ENCODE measurements around the gene TLE1.
"Not testable (repeated sequence)": the region's sequence is repeated elsewhere in the genome, so short reads cannot be mapped to it uniquely, and the experiment has no call there.

The TLE1 gene

DNA sequence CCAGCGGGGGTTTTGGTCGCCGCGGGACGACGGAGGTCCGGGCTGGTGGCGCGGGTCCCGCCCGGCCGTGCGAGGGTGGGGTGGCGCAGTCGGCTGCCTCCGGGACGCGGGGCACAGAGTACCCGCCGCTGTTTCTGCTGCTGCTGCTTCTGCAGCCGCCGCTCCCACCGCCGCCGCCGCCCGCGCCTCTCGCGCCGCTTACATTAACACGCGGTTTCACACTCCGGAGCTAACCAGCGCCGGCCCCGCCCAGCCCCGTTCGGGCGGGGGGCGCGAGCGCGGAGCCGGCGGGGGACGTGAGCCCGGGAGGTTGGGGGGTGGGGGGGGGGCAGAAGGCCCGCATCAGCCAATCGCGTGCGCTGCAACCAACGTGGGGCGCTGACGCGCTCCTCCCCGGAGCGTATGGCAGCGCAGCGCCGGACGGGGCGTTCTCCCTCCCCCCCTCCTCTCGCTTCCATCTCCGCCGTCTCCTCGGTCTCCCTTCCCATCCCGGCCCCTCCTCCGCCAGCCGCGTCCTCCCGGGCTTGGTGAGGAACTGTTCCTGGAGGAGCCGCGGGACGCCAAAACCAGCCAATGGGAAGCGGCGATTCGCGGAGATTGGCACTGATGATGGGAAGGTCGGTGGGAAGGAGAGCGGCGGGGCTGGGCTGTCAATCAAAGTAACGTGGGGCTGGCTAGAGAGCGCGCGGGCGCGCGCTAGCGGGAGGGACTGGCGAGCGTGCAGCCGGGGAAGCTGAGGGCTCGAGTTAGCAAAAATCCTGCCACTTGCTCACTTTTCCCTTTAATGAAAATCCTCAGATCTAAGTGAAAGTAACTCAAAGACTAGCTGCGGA, at the start of gene TLE1:
TSS of gene TLE1 (minus strand) at position 205 of the 833 bp plus-strand sequence. CDS start 1,307 bp downstream, outside the sequence.
- peak; percentile 96 for DNase-seq (ENCODE audit: low read depth)

DNA sequence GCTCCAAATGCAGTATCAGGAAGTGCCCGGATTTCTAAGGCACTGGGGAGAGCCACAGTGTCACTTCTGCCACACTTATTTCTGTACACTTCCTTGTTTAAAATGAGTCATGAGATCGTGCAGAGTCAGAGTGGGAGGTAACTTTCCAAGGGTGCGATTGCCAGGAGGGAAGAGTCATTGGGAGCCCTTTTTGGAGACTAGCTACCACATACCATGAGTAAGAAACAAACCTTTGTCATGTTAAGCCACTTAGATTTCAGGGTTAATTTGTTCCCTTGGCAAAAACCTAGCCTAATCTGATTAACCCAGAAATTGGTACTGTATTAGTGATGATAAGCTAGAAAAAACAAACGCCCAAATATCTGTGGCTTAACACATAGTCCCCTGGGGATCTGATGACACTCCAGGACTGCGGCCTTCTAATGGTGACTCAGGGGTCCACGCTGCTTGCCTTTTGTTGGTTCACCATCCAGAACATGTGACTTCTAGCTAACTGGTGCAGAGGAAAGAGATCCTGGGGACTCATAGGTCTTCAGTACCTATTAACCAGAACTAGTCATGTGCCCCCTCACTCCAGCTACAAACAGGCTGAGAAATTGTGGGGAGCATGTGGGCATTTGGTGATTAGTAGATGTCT, 48.6 kb upstream of the TLE1 start:
- peak; percentile 73 for DNase-seq (ENCODE audit: low read depth)

DNA sequence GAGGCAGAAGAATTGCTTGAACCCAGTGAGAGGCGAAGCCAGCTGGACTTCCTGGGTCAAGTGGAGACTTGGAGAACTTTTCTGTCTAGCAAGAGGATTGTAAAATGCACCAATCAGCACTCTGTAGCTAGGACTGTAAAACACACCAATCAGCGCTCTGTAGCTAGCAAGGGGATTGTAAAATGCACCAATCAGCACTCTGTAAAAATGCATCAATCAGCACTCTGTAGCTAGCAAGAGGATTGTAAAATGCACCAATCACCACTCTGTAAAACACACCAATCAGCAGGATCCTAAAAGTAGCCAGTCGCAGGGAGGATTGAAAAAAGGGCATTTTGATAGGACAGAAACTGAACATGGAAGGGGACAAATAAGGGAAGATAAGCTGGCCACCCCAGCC, 41.2 kb upstream of the TLE1 start:
- DNase-seq (ENCODE audit: low read depth), result not testable (repeated sequence)

DNA sequence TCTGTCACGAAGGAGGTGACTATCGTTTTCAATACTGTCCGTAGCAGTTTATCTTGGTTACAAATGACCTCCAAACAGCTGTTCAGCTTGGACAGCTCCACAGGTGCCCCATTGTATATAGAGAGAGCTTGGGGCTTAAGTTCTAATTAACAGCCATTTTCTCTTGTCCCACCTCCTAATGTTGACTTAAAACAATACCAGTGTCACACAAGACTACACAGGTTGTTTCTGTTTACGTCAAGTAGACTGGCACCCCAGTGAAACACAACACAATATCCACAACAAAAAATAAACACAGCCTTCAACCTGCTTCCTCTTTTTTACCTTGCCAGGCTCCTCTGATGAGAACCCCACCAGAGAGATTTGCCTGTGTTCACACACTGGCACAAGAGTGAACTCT, 39.8 kb upstream of the TLE1 start:
- no peak for DNase-seq (ENCODE audit: low read depth)

DNA sequence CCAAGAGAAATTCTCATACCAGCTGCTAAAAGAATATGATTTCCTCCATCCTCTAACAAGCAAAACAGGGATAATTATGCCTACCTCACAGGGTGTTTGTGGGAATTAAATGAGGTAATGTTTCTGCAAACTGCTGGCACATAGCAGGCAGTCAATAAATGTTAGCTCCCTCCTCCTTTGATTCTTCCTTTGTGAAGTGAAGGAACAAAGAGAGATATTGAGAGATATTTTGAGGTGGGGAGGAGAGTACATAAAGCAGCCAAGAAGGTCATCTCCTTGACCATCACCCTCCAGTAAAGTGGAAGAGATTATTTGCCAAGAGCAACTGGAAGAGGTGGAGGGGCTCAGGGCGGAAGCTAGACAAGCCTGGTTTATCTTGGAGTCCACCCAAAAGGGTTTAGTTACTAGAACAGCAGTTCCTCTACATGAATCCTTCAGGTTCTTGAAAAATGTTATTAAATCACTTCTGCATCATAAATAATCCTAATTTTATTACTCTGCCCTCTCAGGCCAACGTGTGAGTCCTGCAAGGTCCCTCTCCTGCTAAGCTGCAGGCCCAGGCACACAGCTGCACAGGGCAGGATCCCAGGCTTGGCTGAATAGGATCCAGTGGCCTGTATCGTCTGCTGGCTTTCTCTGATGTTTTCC, 35.0 kb upstream of the TLE1 start:
- DNase-seq (ENCODE audit: low read depth), result no peak

DNA sequence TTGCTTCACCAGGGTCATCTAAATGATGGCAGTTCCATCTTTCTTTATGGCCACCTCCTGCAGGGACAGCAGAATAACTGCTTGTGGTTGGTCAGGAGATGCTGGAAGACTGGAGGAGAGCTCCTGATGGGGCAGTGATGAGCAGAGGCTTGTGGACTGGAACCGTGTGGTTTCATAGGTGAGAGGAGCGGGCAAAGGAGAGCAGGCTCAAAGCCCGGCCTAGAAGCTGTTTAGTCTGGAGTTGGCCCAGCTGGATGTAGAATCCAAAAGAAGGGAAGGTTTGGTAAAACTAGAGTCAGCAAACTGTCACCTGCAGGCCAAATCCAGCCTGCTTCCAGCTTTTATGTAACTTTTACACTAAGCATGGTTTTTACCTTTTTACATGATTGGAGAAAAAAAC, 32.9 kb upstream of the TLE1 start:
- no peak for DNase-seq (ENCODE audit: low read depth)

DNA sequence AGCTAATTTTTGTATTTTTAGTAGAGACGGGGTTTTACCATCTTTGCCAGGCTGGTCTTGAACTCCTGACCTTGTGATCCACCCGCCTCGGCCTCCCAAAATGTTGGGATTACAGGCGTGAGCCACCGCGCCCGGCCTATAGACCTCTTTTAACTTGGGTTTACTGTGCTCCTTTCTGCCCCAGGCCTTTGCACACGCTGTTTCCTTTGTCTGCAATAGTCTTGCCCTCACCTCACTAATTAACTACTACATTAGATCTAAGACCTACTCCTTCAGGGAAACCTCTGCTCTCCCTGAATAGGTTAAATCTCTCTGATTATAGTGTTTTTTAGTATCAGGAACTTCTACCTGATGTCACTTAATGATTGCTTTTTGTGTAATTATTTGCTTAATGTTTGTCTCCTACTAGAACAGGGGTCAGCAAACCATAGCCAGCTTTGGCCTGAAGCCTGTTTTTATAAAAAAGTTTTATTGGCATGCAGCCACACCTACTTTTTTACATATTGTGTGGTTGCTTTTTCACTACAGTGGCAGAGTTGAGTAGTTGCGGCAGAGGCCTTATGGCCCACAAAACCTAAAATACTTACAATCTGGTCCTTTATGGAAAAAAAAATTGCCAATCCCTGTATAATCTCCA, 31.2 kb upstream of the TLE1 start:
- no peak for DNase-seq (ENCODE audit: low read depth)

DNA sequence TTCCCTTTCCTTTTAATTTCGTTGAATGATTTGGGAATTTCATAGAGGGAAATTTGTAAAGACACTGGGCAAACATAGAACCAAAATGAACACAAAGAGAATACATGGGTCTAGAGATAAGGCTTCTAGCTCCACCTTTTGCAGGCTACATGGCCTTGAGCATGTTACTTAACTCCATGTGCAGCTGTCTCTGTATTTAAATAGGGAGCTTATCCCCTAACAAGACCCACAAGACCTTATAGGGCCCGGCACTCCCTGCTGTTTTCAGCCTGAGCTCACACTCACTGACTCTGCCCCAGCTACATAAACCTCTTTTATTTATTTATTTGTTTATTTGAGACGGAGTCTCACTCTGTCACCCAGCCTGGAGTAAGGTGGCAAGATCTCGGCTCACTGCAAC, 30.6 kb upstream of the TLE1 start:
- DNase-seq (ENCODE audit: low read depth), result no peak

DNA sequence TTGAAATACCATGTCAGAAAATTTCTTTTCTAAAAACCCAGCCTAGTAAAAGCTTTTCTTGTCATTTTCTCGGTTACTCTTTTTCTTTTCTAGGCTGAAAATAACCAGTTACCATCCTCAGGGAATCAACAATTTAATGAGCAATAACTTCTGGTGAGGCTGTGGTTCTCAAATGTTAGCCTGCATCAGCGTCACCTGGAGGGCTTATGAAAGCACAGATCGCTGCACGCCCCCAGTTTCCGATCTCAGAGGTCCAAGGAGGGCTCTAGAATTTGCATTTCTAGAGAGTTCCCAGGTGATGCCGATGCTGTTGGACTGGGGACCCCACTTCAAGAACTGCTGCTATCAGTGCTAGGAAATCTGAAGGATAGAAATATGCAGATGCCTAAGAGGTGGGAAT, 28.9 kb upstream of the TLE1 start:
- no peak for DNase-seq (ENCODE audit: low read depth)

DNA sequence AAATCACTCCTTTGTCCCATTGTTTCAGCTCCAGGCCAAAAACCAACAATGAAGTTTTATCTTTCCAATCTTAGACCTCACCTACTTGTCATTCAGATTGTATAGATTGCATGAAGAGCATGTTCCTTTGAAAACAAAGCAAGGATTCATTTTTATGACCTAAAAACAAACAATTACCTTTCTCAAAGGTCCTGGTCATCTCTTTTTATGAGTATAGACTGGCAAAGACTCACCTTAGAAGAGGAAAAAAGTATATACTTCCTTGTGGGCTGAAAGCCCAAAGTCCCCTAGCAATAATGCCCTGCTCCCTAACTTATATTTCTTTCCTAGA, 28.4 kb upstream of the TLE1 start:
- DNase-seq (ENCODE audit: low read depth), result no peak

DNA sequence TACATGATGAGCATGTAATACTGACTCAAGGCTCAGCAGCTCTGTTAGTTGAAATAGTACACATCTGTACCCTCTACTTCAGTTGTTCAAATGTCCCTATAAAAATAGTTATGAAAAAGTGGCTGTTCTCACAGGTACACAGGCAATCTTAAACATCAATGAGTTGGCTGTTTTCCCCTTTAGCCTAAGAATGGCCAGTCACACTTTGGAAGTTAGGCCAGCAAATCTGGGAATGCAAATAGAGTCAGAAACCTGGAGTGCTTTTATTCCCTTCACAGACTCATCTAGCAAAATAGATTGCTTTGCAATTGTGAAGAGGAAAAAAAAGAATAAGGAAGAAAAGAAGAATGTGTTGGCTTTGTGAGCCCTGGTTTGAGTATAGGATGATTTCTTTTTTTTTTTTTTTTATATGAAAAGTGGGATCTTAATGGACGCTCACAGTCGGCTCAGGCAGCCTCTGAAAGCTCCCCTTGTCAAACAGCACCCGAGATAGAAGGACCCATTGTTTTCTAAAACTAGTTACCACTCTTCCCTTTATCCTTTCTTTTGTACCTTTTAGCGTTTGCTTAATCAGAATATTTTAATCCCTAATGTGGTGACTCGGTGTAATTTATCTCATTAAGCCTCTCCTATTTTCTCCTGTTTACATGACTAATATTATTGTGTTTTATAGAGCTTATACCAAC, 27.9 kb upstream of the TLE1 start:
- DNase-seq (ENCODE audit: low read depth), result no peak

DNA sequence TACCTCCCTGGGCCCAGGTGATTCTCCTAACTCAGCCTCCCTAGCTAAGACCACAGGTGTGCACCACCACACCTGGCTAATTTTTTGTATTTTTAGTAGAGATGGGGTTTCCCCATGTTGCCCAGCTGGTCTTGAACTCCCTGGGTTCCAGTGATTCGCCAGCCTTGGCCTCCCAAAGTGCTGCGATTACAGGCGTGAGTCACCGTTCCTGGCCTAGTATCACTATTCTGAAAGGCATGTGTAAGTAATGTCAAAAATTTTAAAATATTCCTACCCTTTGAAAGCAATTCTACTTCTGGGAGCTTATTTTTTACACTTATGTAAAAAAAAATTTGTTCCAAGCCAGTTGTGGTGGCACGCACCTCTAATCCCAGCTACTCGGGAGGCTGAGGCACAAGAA, 27.1 kb upstream of the TLE1 start:
- no peak for DNase-seq (ENCODE audit: low read depth)

DNA sequence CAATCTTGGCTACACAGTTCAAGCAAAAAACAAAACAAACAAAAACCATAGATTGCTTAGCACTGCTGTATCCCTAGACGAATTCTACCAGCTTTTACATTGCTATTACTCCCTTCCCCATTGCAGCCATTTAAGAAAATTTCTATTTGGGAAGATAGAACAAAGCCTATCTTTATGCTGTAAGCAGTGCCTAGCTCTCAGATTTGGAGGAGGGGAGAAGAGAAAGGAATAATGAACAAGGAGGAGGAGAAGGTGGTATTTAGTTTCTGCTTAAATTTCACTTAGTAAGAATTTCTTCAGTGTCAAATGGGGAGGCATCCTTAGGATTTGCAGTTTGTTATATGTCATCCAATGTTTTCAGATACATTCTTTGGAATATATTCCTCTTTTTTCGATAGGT, 16.2 kb upstream of the TLE1 start:
- no peak for DNase-seq (ENCODE audit: low read depth)

DNA sequence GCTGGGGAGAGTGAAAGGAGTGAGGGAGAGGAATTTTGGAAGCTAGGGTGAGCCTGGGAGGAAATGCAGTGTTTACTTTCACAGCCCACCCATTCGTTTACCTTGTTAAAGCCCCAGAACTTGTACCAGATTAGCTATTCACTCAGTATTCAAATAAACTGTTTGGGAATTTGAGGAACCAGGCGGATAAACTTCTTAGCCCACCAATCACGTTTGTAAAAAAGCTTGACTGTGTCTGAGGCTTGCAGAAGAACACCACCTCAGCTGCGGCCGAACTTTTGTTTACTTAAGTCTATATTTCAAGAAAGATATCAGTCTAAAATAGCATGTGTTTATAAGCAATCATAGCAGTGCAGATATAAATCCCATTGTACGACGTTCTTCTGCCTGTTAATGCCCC, 5.2 kb upstream of the TLE1 start:
- DNase-seq (ENCODE audit: low read depth), result no peak

DNA sequence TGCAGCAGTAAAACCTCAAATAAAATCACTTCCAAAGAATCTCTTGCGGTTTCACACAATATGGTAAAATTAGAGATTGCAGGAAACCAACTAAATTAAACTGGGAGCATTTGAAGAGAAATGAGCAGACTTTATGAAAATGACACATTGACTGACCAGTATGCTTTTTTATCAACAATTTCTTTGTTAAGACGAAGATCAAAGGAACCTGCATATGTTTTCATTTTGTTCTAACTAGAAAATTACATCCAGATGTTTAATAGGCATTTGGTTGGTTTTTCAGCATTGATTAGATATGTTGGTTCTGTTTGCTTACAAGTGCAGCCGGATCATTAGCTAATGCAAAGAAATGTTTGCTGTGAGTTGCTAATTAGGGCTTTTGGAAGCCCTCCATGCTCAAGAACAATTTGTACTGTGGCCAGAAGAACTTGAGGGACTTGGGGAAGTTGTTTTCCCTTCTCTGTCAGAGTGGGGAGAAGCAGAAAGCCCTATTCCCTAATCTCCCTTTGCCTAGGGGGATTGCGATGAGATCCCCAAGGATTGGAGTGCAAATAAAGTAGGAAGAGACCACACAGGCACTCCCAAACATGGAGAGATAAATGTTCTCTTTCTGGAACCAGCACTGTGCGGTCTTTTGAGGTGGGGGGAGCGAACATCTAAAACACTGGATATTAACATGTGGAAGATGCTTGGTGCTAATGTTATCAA, 4.5 kb upstream of the TLE1 start:
- DNase-seq (ENCODE audit: low read depth), result peak; percentile 19

DNA sequence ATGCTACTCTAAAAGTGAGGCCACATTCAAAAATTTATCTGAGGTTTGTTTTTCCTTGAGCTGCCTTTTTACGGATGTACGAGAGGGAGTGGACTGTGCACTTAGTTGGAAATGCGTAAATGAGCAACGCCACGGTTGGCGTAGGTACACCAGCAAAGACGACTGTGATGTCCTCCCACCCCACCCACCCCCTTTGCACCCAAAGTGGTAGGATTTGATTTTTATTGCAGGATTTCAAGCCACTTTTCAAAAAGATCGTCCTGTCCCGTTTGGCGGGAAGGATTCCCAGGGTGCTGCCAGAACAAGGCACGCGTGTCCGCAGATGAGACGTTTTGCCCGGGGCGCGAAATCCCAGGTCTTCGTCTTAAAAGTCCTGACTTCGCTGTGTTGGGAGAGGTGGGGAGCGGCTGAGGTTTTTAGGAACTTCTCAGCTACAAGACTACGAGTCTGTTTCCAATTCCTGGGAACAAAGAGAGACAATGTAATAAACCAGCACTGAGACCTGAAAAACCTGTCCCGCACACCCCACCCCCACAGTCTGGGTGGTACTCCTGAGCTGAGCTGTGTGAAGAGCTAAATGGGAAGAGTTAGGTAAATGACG, 1.0 kb upstream of the TLE1 start:
- DNase-seq (ENCODE audit: low read depth), result no peak

DNA sequence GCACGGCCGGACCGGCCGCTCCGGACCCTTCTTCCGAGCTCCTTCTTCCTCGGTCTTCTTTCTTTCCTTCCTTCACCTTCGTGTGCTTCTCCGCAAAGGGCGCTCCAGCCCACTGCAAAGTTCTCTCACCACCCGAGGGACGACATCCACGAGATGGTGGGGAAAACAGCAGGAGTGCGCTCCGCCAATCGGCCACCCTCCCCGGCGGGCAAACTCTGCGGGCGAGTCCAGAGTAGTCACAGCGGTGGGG, 329 bp downstream of the TLE1 start:
- not testable (repeated sequence) for DNase-seq (ENCODE audit: low read depth)

DNA sequence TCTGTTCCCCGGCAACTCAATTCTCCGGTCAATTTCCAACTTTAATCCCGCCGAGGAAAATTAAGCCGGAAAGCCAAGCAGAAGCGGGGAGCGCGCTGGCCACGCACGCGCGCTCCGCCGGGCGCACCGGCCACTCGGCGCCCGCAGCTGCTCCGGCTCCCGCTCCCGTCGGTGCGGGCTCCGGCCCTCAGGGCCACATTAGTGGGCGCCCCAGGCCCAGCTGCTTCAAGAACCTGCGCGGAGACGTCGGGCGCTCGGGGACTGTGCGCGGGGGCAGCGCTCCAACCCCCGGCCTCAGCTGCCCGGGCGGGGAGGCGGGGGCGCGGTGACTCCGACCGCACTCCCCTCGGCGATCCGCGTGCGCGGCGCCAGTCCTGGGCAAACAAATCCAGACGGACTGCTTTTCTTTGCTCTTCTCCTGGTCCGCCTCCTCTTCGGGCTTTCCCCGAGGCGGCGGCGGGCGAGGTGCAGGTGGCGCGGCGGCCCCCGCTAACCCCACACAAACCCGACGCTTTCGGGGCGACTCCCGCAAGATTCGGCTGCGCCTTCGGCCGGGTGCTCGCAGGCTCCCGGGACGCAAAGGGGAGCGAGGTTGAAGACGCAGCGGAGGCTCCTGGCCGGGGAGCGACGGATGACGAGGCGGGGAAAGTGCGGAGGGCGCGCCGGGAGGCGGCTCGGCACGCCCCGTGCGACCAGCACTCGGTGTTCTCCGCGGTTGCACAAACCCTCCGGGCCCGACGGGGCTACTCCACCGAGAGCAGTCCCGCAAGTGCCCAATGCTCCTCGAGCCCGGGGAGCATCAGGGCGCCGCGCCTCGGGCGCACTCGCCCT, 870 bp downstream of the TLE1 start:
- not testable (repeated sequence) for DNase-seq (ENCODE audit: low read depth)

DNA sequence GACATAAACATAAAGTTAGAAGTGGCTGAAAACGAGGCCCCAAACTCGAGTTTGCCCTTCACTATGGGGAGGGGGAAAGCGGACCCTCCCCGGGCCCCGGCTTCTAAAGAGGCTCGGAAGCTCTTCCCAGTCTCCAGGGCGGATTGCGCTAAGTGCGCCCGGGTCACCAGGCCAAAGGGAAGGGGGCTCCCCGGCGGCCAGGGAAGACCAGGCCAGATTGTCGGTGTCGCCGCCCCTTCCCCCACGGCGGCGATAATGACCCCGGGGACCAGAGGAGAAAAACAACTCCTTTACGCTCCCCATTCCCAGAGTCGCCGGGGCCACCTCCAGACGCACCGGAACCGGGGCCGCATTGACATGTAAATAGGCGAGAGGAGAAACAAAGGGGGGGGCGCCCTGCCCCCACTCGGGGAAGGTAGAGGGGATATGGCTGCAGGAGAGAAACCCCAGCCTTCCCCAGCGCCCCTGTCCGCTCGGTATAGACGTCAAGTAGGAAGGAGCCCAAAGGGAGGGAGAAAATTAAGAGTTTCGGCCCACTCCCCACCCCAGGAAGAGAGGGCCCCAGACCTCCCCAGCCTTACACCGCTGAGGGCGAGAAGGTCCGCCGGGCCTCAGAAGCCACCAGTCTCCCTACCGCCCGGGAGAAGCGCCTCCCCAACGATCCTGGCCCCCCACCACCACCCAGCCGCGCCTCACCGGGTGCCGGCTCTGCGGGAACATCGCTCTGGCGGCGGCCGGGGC, 1.7 kb downstream of the TLE1 start:
- no peak for DNase-seq (ENCODE audit: low read depth)
